ENCODE data around the gene MRPL21. TPM values are rescaled to one million over a fixed set of nuclear protein-coding genes. Genes with fewer than 3 reads are reported as not detected.

MRPL21 gene
- total RNA-seq, 5 donors from 2014 or later (not counting 1 experiment from before 2014, with no cell fraction given), result 34.0 to 36.9 (median 35.3) TPM

GRCh38 chr11:68904248-68904847, 716 bp upstream of the MRPL21 start:
- POLR2A ChIA-PET, result interaction anchor here in 1 of 2 donors (0.6 kb wide), 1 partner anchor 565 kb away, joined by 4 read pairs; no protein-coding TSS in a partner anchor
- 0% methylated on average over 6 of the region's 24 CpGs for WGBS (ENCODE audit: insufficient coverage)

GRCh38 chr11:68900835-68901381, 2.7 kb downstream of the MRPL21 start:
- DNase-seq, result no peak
- Histone ChIP-seq H3K27ac (ENCODE audit: low read length) (no peak overlapping the region), H3K9me3 (no peaks in the 10 kb centered on the region), H3K27me3 (replicated peaks in 1 of 2; ENCODE audit: control insufficient read depth in 2 of 2, extremely low read depth in 1 of 2, insufficient read depth in 2 of 2, low read length in 1 of 2) (no peaks in the 10 kb centered on the region), H3K4me1 (ENCODE audit: control insufficient read depth in 1 of 2, extremely low read depth in 1 of 2, insufficient read depth in 2 of 2, low read length in 2 of 2) (peaks cover 7 to 22% of the 10 kb centered on the region in 2 experiments), H3K36me3 (ENCODE audit: control insufficient read depth in 2 of 2, extremely low read depth in 1 of 2, insufficient read depth in 1 of 2, low read length in 1 of 2) (peaks cover 4 to 42% of the 10 kb centered on the region in 2 donors), H3K4me3 (ENCODE audit: control insufficient read depth in 1 of 2, extremely low read depth in 1 of 2, low read length in 1 of 2) (no peak overlapping the region)
- ChIA-PET POLR2A (no interaction called here), CTCF (no interaction called here)
- no peak for ATAC-seq (replicated peaks in 1 of 4)
- Mint-ChIP-seq H3K9me3 (no peaks in the 10 kb centered on the region), H3K27me3 (no peaks in the 10 kb centered on the region), H3K36me3 (peaks cover 30% of the 10 kb centered on the region), H3K4me3 (no peak overlapping the region), H3K27ac (no peak overlapping the region), H3K4me1 (peaks cover 43 to 45% (median 44%) of the 10 kb centered on the region in 3 donors)
- 92% methylated on average over 9 of the region's 9 CpGs for WGBS (ENCODE audit: insufficient coverage)

More at GRCh38 chr11:68904248-68904847, 716 bp upstream of the MRPL21 start:
- H3K9me3 ChIP-seq, result no peaks in the 10 kb centered on the region
- Mint-ChIP-seq H3K27ac (peak overlapping the region; percentile 85 to 92), H3K9me3 (no peaks in the 10 kb centered on the region), H3K27me3 (no peaks in the 10 kb centered on the region), H3K36me3 (peaks cover 18% of the 10 kb centered on the region), H3K4me3 (peak overlapping the region; percentile 95 to 99 (median 96)), H3K4me1 (peaks cover 45 to 50% (median 50%) of the 10 kb centered on the region in 3 donors)
- peaks cover 7 to 24% of the 10 kb centered on the region in 2 experiments for H3K4me1 ChIP-seq (ENCODE audit: control insufficient read depth in 1 of 2, extremely low read depth in 1 of 2, insufficient read depth in 2 of 2, low read length in 2 of 2)
- CTCF ChIA-PET, result interaction anchor here in 1 of 2 donors (0.6 kb wide), 1 partner anchor 166 kb away, joined by 3 read pairs; no protein-coding TSS in a partner anchor
- peak overlapping the region; percentile 83 to 98 for H3K4me3 ChIP-seq (ENCODE audit: control insufficient read depth in 1 of 2, extremely low read depth in 1 of 2, low read length in 1 of 2)
- peak; percentile 29 to 44 (median 39) for ATAC-seq (replicated peaks in 1 of 4)
- DNase-seq, result peak in 15 of 35 experiments; percentile 2 to 31 (median 9)
- H3K27ac ChIP-seq (ENCODE audit: low read length), result peak overlapping the region; percentile 53
- no peaks in the 10 kb centered on the region for H3K27me3 ChIP-seq (replicated peaks in 1 of 2; ENCODE audit: control insufficient read depth in 2 of 2, extremely low read depth in 1 of 2, insufficient read depth in 2 of 2, low read length in 1 of 2)
- peaks cover 7 to 33% of the 10 kb centered on the region in 2 donors for H3K36me3 ChIP-seq (ENCODE audit: control insufficient read depth in 2 of 2, extremely low read depth in 1 of 2, insufficient read depth in 1 of 2, low read length in 1 of 2)

- H3K9me3 ChIP-seq, result no peaks in the 10 kb centered on the region
- ChIA-PET POLR2A (no interaction called here), CTCF (no interaction called here)
- peaks cover 8 to 71% of the 10 kb centered on the region in 2 donors for H3K36me3 ChIP-seq (ENCODE audit: control insufficient read depth in 2 of 2, extremely low read depth in 1 of 2, insufficient read depth in 1 of 2, low read length in 1 of 2)
- Mint-ChIP-seq H3K4me1 (peaks cover 12 to 16% (median 13%) of the 10 kb centered on the region in 3 donors), H3K27ac (no peak overlapping the region), H3K36me3 (peaks cover 43% of the 10 kb centered on the region), H3K4me3 (no peak overlapping the region), H3K9me3 (no peaks in the 10 kb centered on the region), H3K27me3 (no peaks in the 10 kb centered on the region)
- H3K27ac ChIP-seq (ENCODE audit: low read length), result no peak overlapping the region
- ATAC-seq (replicated peaks in 1 of 4), result no peak
- H3K4me3 ChIP-seq (ENCODE audit: control insufficient read depth in 1 of 2, extremely low read depth in 1 of 2, low read length in 1 of 2), result no peak overlapping the region
- WGBS (ENCODE audit: insufficient coverage), result 94% methylated on average over 7 of the region's 9 CpGs
- no peak for DNase-seq
- no peaks in the 10 kb centered on the region for H3K27me3 ChIP-seq (replicated peaks in 1 of 2; ENCODE audit: control insufficient read depth in 2 of 2, extremely low read depth in 1 of 2, insufficient read depth in 2 of 2, low read length in 1 of 2)
- no peaks in the 10 kb centered on the region for H3K4me1 ChIP-seq (ENCODE audit: control insufficient read depth in 1 of 2, extremely low read depth in 1 of 2, insufficient read depth in 2 of 2, low read length in 2 of 2)
These were observed 6.2 kb downstream of the MRPL21 start for GRCh38 chr11:68897441-68897840.

- WGBS (ENCODE audit: insufficient coverage), result over 99% methylated on average over 23 of the region's 23 CpGs
- DNase-seq (no peak), ATAC-seq (replicated peaks in 1 of 4) (no peak)
- Histone ChIP-seq H3K36me3 (ENCODE audit: control insufficient read depth in 2 of 2, extremely low read depth in 1 of 2, insufficient read depth in 1 of 2, low read length in 1 of 2) (peaks cover 8 to 76% of the 10 kb centered on the region in 2 donors), H3K27ac (ENCODE audit: low read length) (no peak overlapping the region), H3K4me1 (ENCODE audit: control insufficient read depth in 1 of 2, extremely low read depth in 1 of 2, insufficient read depth in 2 of 2, low read length in 2 of 2) (no peaks in the 10 kb centered on the region), H3K27me3 (replicated peaks in 1 of 2; ENCODE audit: control insufficient read depth in 2 of 2, extremely low read depth in 1 of 2, insufficient read depth in 2 of 2, low read length in 1 of 2) (no peaks in the 10 kb centered on the region), H3K9me3 (no peaks in the 10 kb centered on the region), H3K4me3 (ENCODE audit: control insufficient read depth in 1 of 2, extremely low read depth in 1 of 2, low read length in 1 of 2) (no peak overlapping the region)
- Mint-ChIP-seq H3K4me3 (no peak overlapping the region), H3K4me1 (peaks cover 1 to 8% (median 4%) of the 10 kb centered on the region in 3 donors), H3K9me3 (no peaks in the 10 kb centered on the region), H3K27me3 (no peaks in the 10 kb centered on the region), H3K36me3 (peaks cover 45% of the 10 kb centered on the region), H3K27ac (no peak overlapping the region)
- ChIA-PET CTCF (no interaction called here), POLR2A (no interaction called here)
These were observed 7.3 kb downstream of the MRPL21 start for GRCh38 chr11:68896171-68896959.

DNA sequence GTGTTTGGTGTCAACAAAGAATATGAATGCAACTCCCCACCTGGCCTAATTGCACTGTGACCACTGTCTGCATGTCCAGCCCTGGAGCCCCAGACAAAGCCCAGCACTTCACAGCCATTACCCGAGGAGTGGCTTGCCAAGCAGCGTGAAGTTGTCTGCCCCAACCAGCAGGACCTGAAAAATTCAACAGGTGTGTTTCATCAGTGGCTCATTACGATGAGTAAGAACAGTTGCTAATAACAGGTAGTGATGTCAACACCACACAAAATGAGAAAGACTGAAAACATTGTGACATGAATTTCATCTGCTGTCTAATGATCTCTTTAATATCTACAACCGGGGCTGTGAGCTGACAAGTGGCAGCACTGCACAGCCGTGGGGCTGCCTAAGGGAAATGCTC, 10.3 kb downstream of the MRPL21 start:
- H3K4me1 ChIP-seq (ENCODE audit: control insufficient read depth in 1 of 2, extremely low read depth in 1 of 2, insufficient read depth in 2 of 2, low read length in 2 of 2), result no peaks in the 10 kb centered on the region
- H3K4me3 Mint-ChIP-seq, result no peak overlapping the region
- no peaks in the 10 kb centered on the region for H3K27me3 ChIP-seq (replicated peaks in 1 of 2; ENCODE audit: control insufficient read depth in 2 of 2, extremely low read depth in 1 of 2, insufficient read depth in 2 of 2, low read length in 1 of 2)
- H3K4me1 Mint-ChIP-seq, result no peaks in the 10 kb centered on the region
- H3K27me3 Mint-ChIP-seq, result no peaks in the 10 kb centered on the region
- H3K36me3 Mint-ChIP-seq, result peaks cover 49% of the 10 kb centered on the region
- CTCF ChIA-PET, result no interaction called here
- POLR2A ChIA-PET, result no interaction called here
- DNase-seq (no peak), ATAC-seq (replicated peaks in 1 of 4) (no peak)
- H3K9me3 Mint-ChIP-seq, result no peaks in the 10 kb centered on the region
- no peak overlapping the region for H3K27ac Mint-ChIP-seq
- H3K9me3 ChIP-seq, result no peaks in the 10 kb centered on the region
- no peak overlapping the region for H3K27ac ChIP-seq (ENCODE audit: low read length)
- H3K4me3 ChIP-seq (ENCODE audit: control insufficient read depth in 1 of 2, extremely low read depth in 1 of 2, low read length in 1 of 2), result no peak overlapping the region
- WGBS (ENCODE audit: insufficient coverage), result 94% methylated on average over 2 of the region's 5 CpGs
- H3K36me3 ChIP-seq (ENCODE audit: control insufficient read depth in 2 of 2, extremely low read depth in 1 of 2, insufficient read depth in 1 of 2, low read length in 1 of 2), result peaks cover 21 to 74% of the 10 kb centered on the region in 2 donors

DNA sequence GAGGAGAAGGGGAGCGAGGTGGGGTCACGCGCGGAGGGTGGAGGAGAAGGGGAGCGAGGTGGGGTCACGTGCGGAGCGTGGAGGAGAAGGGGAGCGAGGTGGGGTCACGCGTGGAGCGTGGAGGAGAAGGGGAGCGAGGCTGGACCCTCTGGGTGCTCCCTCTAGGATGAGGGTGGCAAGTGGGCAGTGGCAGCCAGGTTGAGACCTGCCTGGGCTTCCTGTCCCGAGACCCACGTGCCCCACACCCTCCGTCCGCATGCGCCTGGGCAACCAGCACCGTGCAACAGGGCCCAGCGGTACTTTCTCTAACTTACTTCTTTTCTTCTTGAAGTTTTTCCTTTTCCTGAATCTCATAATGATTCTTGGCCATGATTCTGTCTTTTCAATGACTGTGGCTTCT, 11.1 kb downstream of the MRPL21 start:
- H3K9me3 ChIP-seq, result no peaks in the 10 kb centered on the region
- H3K36me3 Mint-ChIP-seq, result peaks cover 42% of the 10 kb centered on the region

More for the DNA sequence above, 11.1 kb downstream of the MRPL21 start:
- no peak overlapping the region for H3K4me3 Mint-ChIP-seq
- no peak overlapping the region for H3K27ac Mint-ChIP-seq
- no peak for ATAC-seq (replicated peaks in 1 of 4)
- DNase-seq, result no peak
- no peaks in the 10 kb centered on the region for H3K4me1 ChIP-seq (ENCODE audit: control insufficient read depth in 1 of 2, extremely low read depth in 1 of 2, insufficient read depth in 2 of 2, low read length in 2 of 2)
- no peak overlapping the region for H3K27ac ChIP-seq (ENCODE audit: low read length)
- CTCF ChIA-PET, result no interaction called here
- POLR2A ChIA-PET, result no interaction called here
- peaks cover 21 to 67% of the 10 kb centered on the region in 2 donors for H3K36me3 ChIP-seq (ENCODE audit: control insufficient read depth in 2 of 2, extremely low read depth in 1 of 2, insufficient read depth in 1 of 2, low read length in 1 of 2)
- H3K27me3 Mint-ChIP-seq, result no peaks in the 10 kb centered on the region
- H3K9me3 Mint-ChIP-seq, result no peaks in the 10 kb centered on the region
- WGBS (ENCODE audit: insufficient coverage), result 93% methylated on average over 13 of the region's 20 CpGs
- H3K4me1 Mint-ChIP-seq, result no peaks in the 10 kb centered on the region
- no peaks in the 10 kb centered on the region for H3K27me3 ChIP-seq (replicated peaks in 1 of 2; ENCODE audit: control insufficient read depth in 2 of 2, extremely low read depth in 1 of 2, insufficient read depth in 2 of 2, low read length in 1 of 2)
- no peak overlapping the region for H3K4me3 ChIP-seq (ENCODE audit: control insufficient read depth in 1 of 2, extremely low read depth in 1 of 2, low read length in 1 of 2)
